Measurements from ENCODE around the gene SUGP2.
"Not testable (repeated sequence)": the region's sequence is repeated elsewhere in the genome, so short reads cannot be mapped to it uniquely, and the experiment has no call there.

SUGP2 gene

GRCh38 chr19:18989316-18989715 is 44.0 kb downstream of the SUGP2 start:
- no peak for DNase-seq

DNA sequence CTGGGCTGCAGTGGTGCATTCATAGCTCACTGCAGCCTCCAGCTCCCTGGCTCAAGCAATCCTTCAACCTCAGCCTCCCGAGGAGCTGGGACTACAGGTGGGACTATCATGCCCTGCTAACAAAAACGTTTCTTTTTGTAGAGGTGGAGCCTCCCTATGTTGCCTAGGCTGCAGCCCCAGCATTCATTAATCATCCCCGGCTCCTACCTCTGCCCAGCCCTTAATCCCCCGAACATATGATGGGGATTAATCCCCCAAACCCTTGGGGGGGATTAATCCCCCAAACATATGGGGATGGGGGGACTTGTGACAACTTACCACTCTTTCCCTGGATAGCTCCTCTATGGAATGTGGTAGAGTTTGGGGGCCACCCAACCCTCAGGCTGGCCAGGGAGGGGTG is 45.9 kb downstream of the SUGP2 start:
- no peak for DNase-seq

DNA sequence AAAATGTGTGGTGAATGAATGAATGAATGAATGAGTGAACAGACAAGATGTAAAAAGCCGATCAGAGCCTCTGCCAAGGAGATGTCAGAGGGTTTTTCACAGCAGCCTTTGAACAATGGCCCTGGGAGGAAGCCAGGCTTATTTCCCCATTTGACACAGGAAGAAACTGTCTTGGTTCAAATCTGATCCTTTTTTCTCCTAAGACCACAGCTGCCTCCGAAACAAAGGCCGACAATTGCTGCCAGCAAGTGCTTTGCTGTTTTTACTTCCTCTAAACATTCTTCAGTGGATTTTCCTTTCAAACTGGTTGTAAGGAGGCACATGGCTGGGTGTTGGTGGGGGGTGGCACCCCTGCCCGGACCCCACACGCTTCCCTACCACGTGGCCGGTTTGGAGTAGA is 48.1 kb downstream of the SUGP2 start:
- DNase-seq: no peak

DNA sequence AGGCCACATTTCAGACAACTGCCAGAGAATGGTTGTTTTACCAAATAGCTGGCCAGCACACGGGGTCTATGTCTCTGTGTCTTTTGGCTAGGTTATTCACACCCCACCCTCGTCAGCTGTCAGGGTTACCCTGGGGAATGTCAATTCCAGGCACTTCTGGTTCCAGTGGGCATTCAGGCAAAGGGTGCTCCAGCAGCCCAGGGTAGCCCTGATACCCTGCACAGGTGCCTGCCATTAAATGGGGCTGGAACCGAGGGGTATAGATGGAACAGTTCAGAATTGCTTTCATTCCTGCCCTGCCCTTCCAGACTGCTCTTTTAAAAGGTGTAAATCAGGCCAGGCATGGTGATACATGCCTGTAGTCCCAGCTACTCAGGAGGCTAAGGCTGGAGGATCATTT is 49.1 kb downstream of the SUGP2 start:
- no peak for DNase-seq

DNA sequence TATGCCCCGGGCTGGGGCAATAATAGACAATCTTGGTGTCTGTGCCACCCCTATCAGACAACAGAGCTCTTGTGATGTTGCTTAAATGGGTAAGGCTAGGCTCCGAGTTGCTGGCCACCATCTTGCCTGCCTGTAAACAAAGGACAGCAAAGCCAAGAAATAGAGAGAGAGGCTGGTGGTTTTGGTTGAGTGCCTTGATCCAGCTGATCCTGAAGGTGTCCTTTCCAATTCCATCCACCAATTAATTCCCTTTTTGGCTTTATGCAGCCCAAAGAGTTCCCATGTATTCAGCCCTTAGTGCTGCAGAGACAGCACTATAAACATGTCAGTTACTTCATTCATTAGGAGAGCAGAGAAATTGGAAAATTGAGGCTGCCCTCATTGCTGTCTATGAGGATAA is 50.6 kb downstream of the SUGP2 start:
- no peak for DNase-seq

DNA sequence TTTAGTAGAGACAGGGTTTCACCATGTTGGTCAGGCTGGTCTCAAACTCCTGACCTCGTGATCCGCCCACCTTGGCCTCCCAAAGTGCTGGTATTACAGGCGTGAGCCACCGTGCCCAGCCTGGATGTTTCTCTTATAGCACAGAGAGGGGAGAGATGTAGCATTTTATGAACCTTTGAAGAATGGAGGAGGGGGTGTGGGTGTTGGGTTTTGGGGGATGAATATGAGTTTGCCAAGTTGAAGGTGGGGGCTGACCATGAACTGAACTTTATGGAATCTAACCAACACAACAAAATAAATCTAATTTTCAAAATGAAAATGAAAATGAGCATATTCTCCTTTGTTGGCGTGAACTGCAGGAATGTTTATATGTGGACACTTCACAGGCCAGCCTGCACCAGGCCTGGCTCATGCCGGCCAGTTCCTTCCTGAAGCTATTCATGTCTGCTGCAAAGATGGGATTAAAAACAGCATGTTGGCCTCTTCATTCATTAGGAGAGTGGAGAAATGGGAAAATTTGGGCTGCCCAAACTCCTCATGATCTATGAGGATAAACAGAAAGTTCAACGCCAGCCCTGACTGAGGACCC is 52.8 kb downstream of the SUGP2 start:
- no peak for DNase-seq

GRCh38 chr19:18978616-18979015 is 54.7 kb downstream of the SUGP2 start:
- DNase-seq: no peak

GRCh38 chr19:18975869-18976268 is 57.4 kb downstream of the SUGP2 start:
- no peak for DNase-seq

GRCh38 chr19:18975011-18975410 is 58.3 kb downstream of the SUGP2 start:
- no peak for DNase-seq

GRCh38 chr19:18972851-18973250 is 60.5 kb downstream of the SUGP2 start:
- DNase-seq: no peak

DNA sequence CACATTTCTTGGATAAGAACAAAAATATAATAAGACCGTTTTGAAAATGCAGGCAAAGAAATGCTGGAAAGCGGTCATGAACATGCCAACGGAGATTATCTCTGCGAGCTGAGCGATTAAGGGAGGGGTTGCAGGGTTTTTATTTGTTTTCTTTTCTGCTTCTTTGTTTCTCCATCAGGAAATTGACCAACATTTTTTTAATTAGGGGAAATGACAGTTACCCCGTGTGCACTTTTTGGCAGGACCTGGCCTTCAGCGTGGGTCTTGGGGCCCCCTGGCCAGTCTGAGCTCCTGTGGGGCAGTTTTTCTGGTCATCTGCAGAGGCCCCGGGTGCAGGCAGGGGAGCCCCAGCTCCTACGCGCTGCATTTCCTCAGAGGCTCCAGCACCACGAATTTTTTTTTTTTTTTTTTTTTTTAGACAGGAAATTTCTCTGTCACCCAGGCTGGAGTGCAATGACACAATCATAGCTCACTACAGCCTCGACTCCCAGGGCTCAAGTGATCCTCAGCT is 61.0 kb downstream of the SUGP2 start:
- DNase-seq: no peak

DNA sequence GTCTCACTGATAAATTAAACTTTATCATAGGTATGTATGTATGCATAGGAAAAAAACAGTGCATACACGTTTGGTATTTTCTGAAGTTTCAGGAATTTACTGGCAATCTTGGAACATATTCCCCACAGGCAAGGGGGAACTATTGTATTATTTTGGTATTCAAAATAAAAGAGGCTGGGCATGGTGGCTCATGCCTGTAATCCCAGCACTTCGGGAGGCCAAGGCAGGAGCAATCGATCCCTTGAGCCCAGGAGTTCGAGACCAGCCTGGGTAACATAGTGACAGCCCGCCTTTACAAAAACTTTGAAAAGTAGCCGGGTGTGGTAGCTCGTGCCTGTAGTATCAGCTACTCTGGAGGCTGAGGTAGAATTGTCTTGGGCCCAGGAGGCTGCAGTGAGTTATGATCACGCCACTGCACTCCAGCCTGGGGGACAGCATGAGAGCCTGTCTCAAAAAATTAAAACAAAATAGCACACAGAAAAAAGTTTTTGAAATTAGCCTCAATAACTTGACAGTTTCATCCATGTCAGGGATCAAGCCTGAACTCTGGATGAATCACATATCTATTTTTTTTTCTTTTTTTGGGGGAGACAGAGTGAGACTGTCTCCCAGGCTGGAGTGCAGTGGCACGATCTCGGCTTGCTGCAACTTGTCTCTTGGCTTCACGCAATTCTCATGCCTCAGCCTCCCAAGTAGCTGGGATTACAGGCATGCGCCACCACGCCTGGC is 63.2 kb downstream of the SUGP2 start:
- no peak for DNase-seq

DNA sequence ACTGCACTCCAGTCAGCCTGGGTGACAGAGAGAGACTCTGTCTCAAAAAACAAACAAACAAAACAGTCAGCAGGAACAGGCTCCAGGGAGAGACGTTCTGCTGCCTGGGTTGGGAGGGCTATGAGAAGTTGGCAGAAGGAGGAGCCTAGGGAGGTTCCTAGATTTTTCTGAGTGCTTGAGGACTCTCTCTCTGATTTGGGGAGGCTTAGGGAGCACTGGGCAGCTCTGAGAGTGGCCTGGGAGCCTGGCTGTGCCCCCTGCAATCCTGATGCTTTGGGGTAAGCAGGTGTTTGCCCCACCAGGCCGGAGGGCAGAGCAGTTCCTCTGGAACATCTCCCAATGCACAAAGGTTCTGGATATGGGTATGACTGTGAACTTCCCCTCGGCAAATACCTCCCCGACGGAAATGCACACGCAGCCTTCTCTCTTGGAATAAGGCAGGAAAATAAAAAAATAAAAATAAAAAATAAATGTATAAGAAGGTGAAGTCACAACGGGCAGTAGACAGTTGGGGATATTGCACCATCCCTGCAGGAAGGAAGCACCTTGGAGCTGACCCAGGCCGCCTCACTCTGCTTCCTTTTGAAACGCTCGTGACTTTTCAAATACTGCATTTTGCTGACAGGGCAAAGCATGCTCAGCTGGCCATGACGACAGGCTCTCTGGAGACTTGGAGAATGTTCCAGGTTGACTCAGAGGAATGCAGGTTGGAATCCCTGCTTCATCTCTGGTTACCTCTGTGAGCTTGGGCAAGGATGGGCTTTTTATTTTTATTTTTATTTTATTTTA is 65.8 kb downstream of the SUGP2 start:
- no peak for DNase-seq

- no peak for DNase-seq
Measured at GRCh38 chr19:18966307-18966706, 67.0 kb downstream of the SUGP2 start.

- DNase-seq: no peak
Measured at GRCh38 chr19:18964121-18964520, 69.2 kb downstream of the SUGP2 start.

DNA sequence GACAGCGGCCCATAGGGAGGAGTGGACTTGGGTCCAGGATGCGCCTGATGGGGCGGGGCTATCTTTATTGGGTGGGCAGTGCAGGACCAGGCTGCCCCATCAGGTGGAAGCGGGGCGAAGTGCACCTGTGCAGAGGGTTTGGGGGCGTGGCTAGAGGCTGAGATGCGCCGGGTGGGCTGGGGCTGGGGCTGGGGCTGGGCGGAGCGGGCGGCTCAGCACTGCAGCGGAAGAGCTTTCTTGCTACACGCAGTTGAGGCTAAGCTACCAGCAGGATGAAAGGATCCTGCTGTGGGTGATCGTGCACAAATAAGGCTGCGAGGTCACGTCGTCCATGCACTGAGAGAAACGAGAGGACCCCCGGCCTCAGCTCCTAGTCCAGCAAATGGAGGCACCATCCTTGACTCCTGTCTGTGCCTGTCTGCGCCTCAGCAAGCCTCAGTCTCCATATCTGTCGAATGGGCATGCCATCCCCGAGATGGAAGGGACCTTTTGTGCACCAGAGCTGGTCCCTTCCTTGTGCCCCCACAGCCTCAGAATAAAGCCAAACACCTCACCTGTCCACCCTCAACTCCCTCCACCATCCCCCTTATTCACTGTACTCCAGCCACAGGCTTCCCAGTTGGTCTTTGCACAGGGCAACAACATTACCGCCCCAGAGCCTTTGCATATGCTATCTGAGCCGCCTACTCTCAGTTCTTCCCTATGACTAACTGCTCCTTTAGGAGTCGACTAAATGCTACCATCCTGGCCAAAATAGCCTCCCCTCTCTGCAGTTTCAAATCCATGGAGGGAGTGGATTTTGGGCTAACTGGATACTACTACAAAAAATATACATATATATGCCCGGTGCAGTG is 71.3 kb downstream of the SUGP2 start:
- DNase-seq: no peak

DNA sequence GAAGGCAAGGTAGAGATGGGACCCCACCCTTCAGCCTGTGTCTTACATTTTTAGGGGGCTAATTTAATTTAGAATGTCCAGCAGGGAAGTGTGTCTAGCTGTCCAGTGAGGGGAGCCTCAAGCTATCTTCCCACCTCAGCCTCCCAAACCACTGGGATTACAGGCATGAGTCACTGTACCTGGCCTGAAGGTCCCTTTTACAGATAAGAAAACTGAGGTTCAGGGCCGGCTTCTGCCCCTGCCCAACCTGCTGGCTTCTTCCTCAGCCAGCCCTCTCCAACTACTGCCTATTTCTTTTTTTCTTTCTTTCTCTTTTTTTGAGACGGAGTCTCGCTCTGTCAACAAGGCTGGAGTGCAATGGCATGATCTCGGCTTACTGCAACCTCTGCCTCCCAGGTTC is 72.9 kb downstream of the SUGP2 start:
- DNase-seq: no peak

DNA sequence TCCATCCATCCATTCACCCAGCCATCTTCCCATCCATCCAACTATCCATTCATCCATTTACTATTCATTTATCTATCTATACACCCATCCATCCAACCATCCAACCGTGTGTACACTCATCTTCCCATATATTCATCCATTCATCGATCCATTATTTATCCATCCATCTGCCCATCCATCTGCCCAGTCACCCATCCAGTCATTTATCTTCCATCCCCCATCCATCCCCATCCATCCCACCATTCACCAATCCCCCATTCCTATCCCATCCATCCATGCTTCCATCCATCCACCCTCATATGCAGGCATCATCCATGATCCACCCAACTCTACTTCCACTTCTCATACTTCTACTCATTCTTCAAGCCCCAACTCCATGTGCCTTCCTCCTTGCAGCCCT is 78.3 kb downstream of the SUGP2 start:
- DNase-seq: no peak

DNA sequence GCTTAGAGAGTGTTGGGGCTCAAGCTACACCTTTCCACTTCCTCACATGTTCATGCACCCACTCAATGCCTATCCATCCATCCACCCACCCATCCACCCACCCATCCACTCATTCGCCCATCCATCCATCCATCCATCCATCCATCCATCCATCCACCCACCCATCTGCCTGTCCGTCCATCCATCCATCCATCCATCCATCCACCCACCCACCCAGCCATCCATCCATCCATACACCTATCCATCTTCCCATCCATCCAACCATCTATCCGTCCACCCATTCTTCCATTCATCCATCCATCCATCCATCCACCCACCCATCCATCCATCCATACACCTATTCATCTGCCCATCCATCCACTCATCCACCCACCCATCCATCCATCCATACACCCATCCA is 79.2 kb downstream of the SUGP2 start:
- no peak for DNase-seq

DNA sequence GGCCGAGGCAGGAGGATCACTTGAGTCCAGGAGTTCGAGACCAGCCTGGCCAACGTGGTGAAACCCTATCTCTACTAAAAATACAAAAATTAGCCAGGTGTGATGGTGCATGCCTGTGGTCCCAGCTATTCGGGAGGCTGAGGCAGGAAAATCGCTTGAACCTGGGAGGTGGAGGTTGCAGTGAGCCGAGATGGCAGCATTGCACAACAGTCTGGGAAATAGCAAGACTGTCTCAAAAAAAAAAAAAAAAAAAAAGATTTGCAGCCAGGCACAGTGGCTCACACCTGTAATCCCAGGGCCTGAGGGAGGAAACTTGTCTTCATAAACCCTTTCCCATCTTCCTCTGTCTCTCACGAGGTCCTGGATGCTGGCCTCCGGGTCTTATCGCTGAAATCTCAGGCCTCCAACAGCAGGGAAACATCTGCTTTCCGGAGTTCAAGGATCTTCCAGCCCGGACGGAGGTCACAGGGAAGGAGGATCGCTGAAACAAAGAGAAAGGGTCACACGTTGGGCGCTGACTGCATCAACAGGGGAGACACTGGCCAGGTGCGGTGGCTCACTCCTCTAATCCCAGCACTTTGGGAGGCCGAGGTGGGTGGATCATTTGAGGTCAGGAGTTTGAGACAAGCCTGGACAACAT is 80.8 kb downstream of the SUGP2 start:
- not testable (repeated sequence) for DNase-seq

- DNase-seq: no peak
Measured at GRCh38 chr19:18951721-18952281, 81.5 kb downstream of the SUGP2 start.

GRCh38 chr19:18949858-18950257 is 83.5 kb downstream of the SUGP2 start:
- no peak for DNase-seq
